ENCODE results near the gene CLASP1.

- TF ChIP-seq NANOG (IDR thresholded peaks at IDR 0.05; ENCODE audit: insufficient read depth, low read depth, low read length, poor library complexity, severe bottlenecking) (no peak), CTCF (IDR thresholded peaks at IDR 0.05; ENCODE audit: control extremely low read depth in 1 of 3, insufficient read depth in 1 of 3, low read depth in 1 of 3, low read length in 3 of 3) (no peak), RFX5 (IDR thresholded peaks at IDR 0.05; ENCODE audit: borderline replicate concordance, low read depth, low read length) (no peak), EZH2 (IDR thresholded peaks at IDR 0.05; ENCODE audit: low read depth, low read length, severe bottlenecking) (no peak), CEBPB (IDR thresholded peaks at IDR 0.05; ENCODE audit: low read depth, low read length) (no peak), EP300 (IDR thresholded peaks at IDR 0.05; ENCODE audit: borderline replicate concordance in 1 of 2, low read depth in 2 of 2, low read length in 2 of 2) (no peak), JUND (IDR thresholded peaks at IDR 0.05; ENCODE audit: low read length) (no peak), POLR2A (IDR thresholded peaks at IDR 0.05; ENCODE audit: control extremely low read depth in 1 of 2, low read depth in 2 of 2, low read length in 2 of 2) (no peak), CHD7 (IDR thresholded peaks at IDR 0.05; ENCODE audit: insufficient replicate concordance, low read length) (no peak), SIX5 (IDR thresholded peaks at IDR 0.05; ENCODE audit: low read depth, low read length) (no peak), TCF12 (IDR thresholded peaks at IDR 0.05; ENCODE audit: low read depth, low read length) (no peak)
Measured at GRCh38 chr2:121350890-121351289, 298.4 kb downstream of the CLASP1 start.

All from H1 (cell line).